Ishikawa (cell line): ENCODE measurements around the gene CCKAR.

ENCODE experiments used
- CEBPB ChIP-seq: IDR thresholded peaks from 2 replicates; pipeline ENCODE4 v1.6.1; 2012
- EGR1 ChIP-seq: IDR thresholded peaks from 2 replicates; pipeline ENCODE4 v1.6.1; 2012
- EP300 ChIP-seq: IDR thresholded peaks from 2 replicates; pipeline ENCODE4 v1.6.1; 2012; ENCODE audit warnings: borderline replicate concordance
- FOXM1 ChIP-seq: IDR thresholded peaks from 2 replicates; pipeline ENCODE4 v1.6.1; 2012; ENCODE audit warnings: low read depth, borderline replicate concordance
- MAX ChIP-seq: IDR thresholded peaks from 2 replicates; pipeline ENCODE4 v1.6.1; 2012
- NFIC ChIP-seq: IDR thresholded peaks from 2 replicates; pipeline ENCODE4 v1.6.1; 2012
- RAD21 ChIP-seq: IDR thresholded peaks from 2 replicates; pipeline ENCODE4 v1.6.1; 2012; ENCODE audit warnings: low read depth
- REST ChIP-seq: IDR thresholded peaks from 2 replicates; pipeline ENCODE4 v1.6.1; 2012; ENCODE audit warnings: low read depth, mild to moderate bottlenecking
- TAF1 ChIP-seq: IDR thresholded peaks from 2 replicates; pipeline ENCODE4 v1.6.1; 2012; ENCODE audit warnings: low read depth, mild to moderate bottlenecking
- TCF12 ChIP-seq: IDR thresholded peaks from 2 replicates; pipeline ENCODE4 v1.6.1; 2012; ENCODE audit warnings: low read depth
- USF1 ChIP-seq: IDR thresholded peaks from 2 replicates; pipeline ENCODE4 v1.6.1; 2012
- YY1 ChIP-seq: IDR thresholded peaks from 2 replicates; pipeline ENCODE4 v1.6.1; 2012; ENCODE audit warnings: low read depth

GRCh38 chr4:26489101-26489985 lies 941 bp downstream of the CCKAR start:
- TF ChIP-seq MAX (no peak), TAF1 (no peak), CEBPB (no peak), USF1 (no peak), FOXM1 (no peak), EGR1 (no peak), EP300 (no peak), NFIC (no peak), RAD21 (no peak), REST (no peak), TCF12 (no peak), YY1 (no peak)
